H1 (cell line): ENCODE measurements around the gene SPACA7. TPM values are rescaled to one million over a fixed set of nuclear protein-coding genes. Genes with fewer than 3 reads are reported as not detected.

Source experiments
- ASH2L ChIP-seq: fragments of 200-600, 300-600 bp; sonication (generic); IDR thresholded peaks from one replicate; pipeline ENCODE4 v1.7.1; 2017; ENCODE audit warnings: low read length
- CTBP2 ChIP-seq: IDR thresholded peaks from 2 replicates; pipeline ENCODE4 v1.7.0; 2011; ENCODE audit warnings: borderline replicate concordance, mild to moderate bottlenecking, moderate library complexity, mixed read lengths, low read length; ENCODE audit not compliant: insufficient read depth, insufficient read length
- CTCF ChIP-seq, 3 experiments: IDR thresholded peaks; 1 replicate in 2 of 3; 2 replicates in 1 of 3; pipeline versions ENCODE4 v1.5.1 to v1.6.1; 2011; ENCODE audit warnings: low read length in 3 of 3, mild to moderate bottlenecking in 3 of 3, inconsistent platforms in 2 of 3, low read depth in 1 of 3, moderate library complexity in 1 of 3; ENCODE audit not compliant: insufficient read depth in 1 of 3; ENCODE audit errors: control extremely low read depth in 1 of 3
- polyA plus RNA-seq, 7 experiments: library from polyadenylated mRNA; depleted of rRNA in 3 of 7; stranded (reverse) in 5 of 7; unstranded in 2 of 7; fragments of >200 nt in 5 of 7; fragments of 200-250 nt in 2 of 7; gene quantifications; 1 replicate in 5 of 7; 2 replicates in 1 of 7; 4 replicates in 1 of 7; pipeline versions ENCODE4 v1.2.1 to v1.2.3, GENCODE V29; 2011 to 2013; ENCODE audit warnings: missing spikeins in 2 of 7, mixed read lengths in 2 of 7
- total RNA-seq: library from RNA; stranded (reverse); fragmentation: NEBNext Ultra II Directional; extraction: Animal tissue kit (Norgen Biotek cat#: 25700); gene quantifications from 2 replicates; pipeline ENCODE4 v1.2.1, GENCODE V29; 2021

SPACA7 gene
- total and polyA plus RNA-seq, 2 of the 8 experiments (the other 6 are each of a cell fraction or from before 2014, with no cell fraction given), result not detected

GRCh38 chr13:112346173-112346898, 29.8 kb upstream of the SPACA7 start (continued):
- TF ChIP-seq CTBP2 (no peak), CTCF (IDR thresholded peaks at IDR 0.05; ENCODE audit: control extremely low read depth in 1 of 3, insufficient read depth in 1 of 3, low read depth in 1 of 3, low read length in 3 of 3) (peak in 2 of 3 experiments; percentile 5 to 16; a peak in 3 of 4 replicates), ASH2L (no peak)
- TF ChIP-seq, all 59 proteins: peak for 2
